Endothelial cell (in vitro differentiated cells): ENCODE measurements around the gene NELFA. TPM values are rescaled to one million over a fixed set of nuclear protein-coding genes. Genes with fewer than 3 reads are reported as not detected.

Source experiments
- DNase-seq: peaks from one replicate; pipeline ENCODE4 v3.0.0; 2021; ENCODE audit warnings: low spot score
- H3K27ac Mint-ChIP-seq: one replicate; pipeline ENCODE4 v1.8.0; 2021; ENCODE audit warnings: mixed read lengths, inconsistent platforms; ENCODE audit not compliant: unreplicated experiment
- H3K27me3 Mint-ChIP-seq: one replicate; pipeline ENCODE4 v1.8.0; 2021; ENCODE audit warnings: mild to moderate bottlenecking, moderate library complexity, mixed read lengths, inconsistent platforms; ENCODE audit not compliant: unreplicated experiment
- H3K36me3 Mint-ChIP-seq: one replicate; pipeline ENCODE4 v1.8.0; 2021; ENCODE audit warnings: mild to moderate bottlenecking, low read depth, mixed read lengths, inconsistent platforms; ENCODE audit not compliant: unreplicated experiment
- H3K4me1 Mint-ChIP-seq: one replicate; pipeline ENCODE4 v1.8.0; 2021; ENCODE audit warnings: mild to moderate bottlenecking, mixed read lengths, inconsistent platforms; ENCODE audit not compliant: unreplicated experiment
- H3K4me3 Mint-ChIP-seq: one replicate; pipeline ENCODE4 v1.8.0; 2021; ENCODE audit warnings: mild to moderate bottlenecking, mixed read lengths, inconsistent platforms; ENCODE audit not compliant: unreplicated experiment
- H3K9me3 Mint-ChIP-seq: one replicate; pipeline ENCODE4 v1.8.0; 2021; ENCODE audit warnings: mixed read lengths, inconsistent platforms; ENCODE audit not compliant: unreplicated experiment
- CTCF ChIP-seq: fragments of 200-600 bp; sonication (generic); IDR thresholded peaks from one replicate; pipeline ENCODE4 v1.5.0; 2021; ENCODE audit warnings: antibody characterized with exemption; ENCODE audit not compliant: unreplicated experiment
- total RNA-seq: library from RNA; stranded (reverse); fragmentation: NEBNext Ultra II Directional; extraction: Animal tissue kit (Norgen Biotek cat#: 25700); gene quantifications from one replicate; pipeline ENCODE4 v1.2.1, GENCODE V29; 2021; ENCODE audit not compliant: unreplicated experiment

Gene NELFA
- total RNA-seq, 1 donor from 2014 or later, result 30.2 TPM

DNA sequence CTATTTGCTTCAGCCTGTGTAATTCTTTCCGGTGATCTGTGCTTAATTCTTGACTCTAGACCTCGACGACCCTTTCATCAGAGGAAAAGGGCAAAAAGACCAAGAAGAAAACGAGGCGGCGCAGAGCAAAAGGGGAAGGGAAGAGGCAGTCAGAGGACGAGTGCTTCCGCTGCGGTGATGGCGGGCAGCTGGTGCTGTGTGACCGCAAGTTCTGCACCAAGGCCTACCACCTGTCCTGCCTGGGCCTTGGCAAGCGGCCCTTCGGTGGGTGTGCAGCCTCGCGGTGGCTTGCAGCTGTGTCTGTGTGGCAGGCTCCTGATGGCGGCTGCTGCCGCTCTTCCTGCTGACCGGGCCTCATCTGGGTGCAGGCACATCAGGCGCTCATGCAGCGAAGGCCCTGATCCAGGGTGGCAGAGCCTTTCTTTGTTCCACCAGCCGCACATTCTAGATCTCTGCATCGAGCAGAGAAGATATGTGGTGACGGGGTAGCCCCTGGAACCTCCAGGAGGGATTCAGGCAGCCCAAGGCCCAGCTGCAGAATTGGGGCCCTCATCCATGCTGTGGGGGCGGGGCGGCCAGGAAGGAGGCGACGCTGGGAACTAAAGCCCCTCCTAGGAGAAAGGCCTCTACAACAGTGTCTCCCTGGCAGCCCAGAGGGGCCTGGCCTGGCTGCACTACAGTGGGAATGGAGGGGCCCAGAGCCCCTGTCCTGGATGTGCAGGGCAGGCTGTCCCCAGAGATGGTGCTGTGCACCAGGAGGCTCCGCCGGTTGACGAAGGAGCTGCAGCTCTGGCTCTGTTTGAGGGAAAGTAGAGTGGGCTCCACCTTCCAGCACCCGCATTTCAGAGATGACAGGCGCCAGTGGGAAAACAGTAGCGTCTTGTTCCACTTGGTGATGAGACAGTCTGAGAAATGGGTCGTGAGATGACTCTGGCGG is 32.1 kb downstream of the NELFA start:
- no peaks in the 10 kb centered on the region for H3K9me3 Mint-ChIP-seq
- TF ChIP-seq CTCF, result no peak
- peaks cover 25% of the 10 kb centered on the region for H3K36me3 Mint-ChIP-seq
- no peak for DNase-seq
- no peaks in the 10 kb centered on the region for H3K4me1 Mint-ChIP-seq
- H3K4me3 Mint-ChIP-seq, result no peak overlapping the region
- peaks cover 5% of the 10 kb centered on the region for H3K27me3 Mint-ChIP-seq
- peak overlapping the region; percentile 10 for H3K27ac Mint-ChIP-seq

GRCh38 chr4:1975880-1976279 is 32.9 kb downstream of the NELFA start:
- no peak for DNase-seq
- no peak overlapping the region for H3K27ac Mint-ChIP-seq
- peaks cover 10% of the 10 kb centered on the region for H3K27me3 Mint-ChIP-seq
- H3K4me3 Mint-ChIP-seq, result peak overlapping the region; percentile 48
- H3K9me3 Mint-ChIP-seq, result no peaks in the 10 kb centered on the region
- no peaks in the 10 kb centered on the region for H3K4me1 Mint-ChIP-seq
- H3K36me3 Mint-ChIP-seq, result peaks cover 25% of the 10 kb centered on the region
- TF ChIP-seq CTCF, result no peak

GRCh38 chr4:1975391-1975801 is 33.4 kb downstream of the NELFA start:
- Mint-ChIP-seq H3K27ac (no peak overlapping the region), H3K4me3 (peak overlapping the region; percentile 48), H3K27me3 (peaks cover 10% of the 10 kb centered on the region), H3K4me1 (no peaks in the 10 kb centered on the region), H3K36me3 (peaks cover 25% of the 10 kb centered on the region), H3K9me3 (no peaks in the 10 kb centered on the region)
- no peak for DNase-seq
- TF ChIP-seq CTCF, result no peak

- Mint-ChIP-seq H3K4me3 (no peak overlapping the region), H3K9me3 (no peaks in the 10 kb centered on the region), H3K36me3 (peaks cover 28% of the 10 kb centered on the region), H3K27me3 (peaks cover 10% of the 10 kb centered on the region), H3K27ac (no peak overlapping the region), H3K4me1 (no peaks in the 10 kb centered on the region)
- TF ChIP-seq CTCF, result no peak
- DNase-seq, result no peak
Observed at GRCh38 chr4:1974840-1975239, 33.9 kb downstream of the NELFA start.

DNA sequence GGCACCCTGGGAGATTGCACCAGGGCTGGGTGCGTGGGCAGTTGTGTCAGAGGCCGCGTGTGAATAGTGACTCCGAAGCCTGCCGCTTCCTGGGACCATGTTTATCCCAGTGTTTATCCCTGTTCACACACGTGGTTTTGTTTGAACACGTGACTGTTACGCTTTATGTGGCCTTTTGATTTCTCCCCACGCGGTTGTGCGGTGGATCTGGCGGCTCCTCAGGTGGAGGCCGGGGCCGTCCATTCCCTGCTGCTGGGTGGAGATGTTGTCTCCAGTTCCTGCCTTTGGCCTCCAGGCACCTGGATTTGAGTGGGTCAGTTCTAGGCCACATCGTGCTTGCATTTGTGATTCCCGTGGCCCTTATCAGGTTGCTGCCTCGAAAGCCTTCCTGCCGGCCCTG is 35.1 kb downstream of the NELFA start:
- H3K4me3 Mint-ChIP-seq, result no peak overlapping the region
- no peaks in the 10 kb centered on the region for H3K9me3 Mint-ChIP-seq
- no peak overlapping the region for H3K27ac Mint-ChIP-seq
- no peaks in the 10 kb centered on the region for H3K4me1 Mint-ChIP-seq
- peaks cover 10% of the 10 kb centered on the region for H3K27me3 Mint-ChIP-seq
- DNase-seq, result no peak
- H3K36me3 Mint-ChIP-seq, result peaks cover 27% of the 10 kb centered on the region
- TF ChIP-seq CTCF, result no peak
